GM12873 (cell line): ENCODE measurements around the gene STOM.

ENCODE experiments used
- TF ChIP-seq, protein P1 (sequence below): IDR thresholded peaks from 2 replicates; pipeline ENCODE4 v1.5.1; 2012; ENCODE audit warnings: low read depth, mild to moderate bottlenecking, moderate library complexity, low read length, control low read depth; ENCODE audit not compliant: insufficient read depth; ENCODE audit errors: missing control alignments

Gene STOM

DNA sequence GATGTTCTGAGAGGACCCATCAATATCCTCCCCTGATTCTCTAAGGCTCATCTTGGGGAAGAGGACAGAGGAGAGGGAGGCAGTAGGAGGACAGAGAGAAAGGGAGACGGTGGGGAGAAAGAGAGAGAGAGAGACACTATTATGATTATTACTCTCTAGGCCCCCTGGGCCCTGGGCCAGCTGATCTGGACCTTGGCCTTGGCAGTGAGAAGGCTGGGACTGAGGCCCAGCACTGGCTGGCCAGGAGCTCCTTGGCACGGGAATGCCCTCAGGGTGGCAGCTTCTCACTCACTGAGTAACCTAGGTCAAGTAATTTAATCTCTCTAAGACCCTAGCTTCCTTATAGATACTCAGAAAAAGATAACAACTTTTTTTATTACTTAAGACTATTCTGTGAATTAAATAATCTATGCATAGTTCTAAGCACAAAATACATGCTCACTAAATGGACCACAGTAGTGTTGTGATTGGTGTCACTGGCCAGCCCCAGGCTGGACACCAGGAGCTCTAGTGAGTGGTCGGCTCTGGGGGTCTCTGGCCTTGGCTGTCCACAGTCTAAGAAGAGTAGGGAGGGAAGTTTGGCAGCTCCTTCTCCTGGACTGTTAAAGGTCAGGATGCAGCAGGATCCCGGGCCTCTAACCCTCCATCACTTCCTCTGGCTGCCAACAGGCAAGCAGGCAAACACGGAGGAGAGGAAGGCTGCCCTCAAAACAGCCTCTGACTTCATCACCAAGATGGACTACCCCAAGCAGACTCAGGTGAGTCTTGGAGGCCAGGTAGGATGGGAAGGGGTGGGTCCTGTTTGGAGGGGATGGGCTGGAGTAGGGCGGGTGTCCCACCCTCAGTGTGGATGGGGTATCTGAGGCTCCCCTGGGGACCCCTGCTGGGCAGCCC lies 52.1 kb downstream of the STOM start:
- TF ChIP-seq, protein P1, sequence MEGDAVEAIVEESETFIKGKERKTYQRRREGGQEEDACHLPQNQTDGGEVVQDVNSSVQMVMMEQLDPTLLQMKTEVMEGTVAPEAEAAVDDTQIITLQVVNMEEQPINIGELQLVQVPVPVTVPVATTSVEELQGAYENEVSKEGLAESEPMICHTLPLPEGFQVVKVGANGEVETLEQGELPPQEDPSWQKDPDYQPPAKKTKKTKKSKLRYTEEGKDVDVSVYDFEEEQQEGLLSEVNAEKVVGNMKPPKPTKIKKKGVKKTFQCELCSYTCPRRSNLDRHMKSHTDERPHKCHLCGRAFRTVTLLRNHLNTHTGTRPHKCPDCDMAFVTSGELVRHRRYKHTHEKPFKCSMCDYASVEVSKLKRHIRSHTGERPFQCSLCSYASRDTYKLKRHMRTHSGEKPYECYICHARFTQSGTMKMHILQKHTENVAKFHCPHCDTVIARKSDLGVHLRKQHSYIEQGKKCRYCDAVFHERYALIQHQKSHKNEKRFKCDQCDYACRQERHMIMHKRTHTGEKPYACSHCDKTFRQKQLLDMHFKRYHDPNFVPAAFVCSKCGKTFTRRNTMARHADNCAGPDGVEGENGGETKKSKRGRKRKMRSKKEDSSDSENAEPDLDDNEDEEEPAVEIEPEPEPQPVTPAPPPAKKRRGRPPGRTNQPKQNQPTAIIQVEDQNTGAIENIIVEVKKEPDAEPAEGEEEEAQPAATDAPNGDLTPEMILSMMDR: no peak

DNA sequence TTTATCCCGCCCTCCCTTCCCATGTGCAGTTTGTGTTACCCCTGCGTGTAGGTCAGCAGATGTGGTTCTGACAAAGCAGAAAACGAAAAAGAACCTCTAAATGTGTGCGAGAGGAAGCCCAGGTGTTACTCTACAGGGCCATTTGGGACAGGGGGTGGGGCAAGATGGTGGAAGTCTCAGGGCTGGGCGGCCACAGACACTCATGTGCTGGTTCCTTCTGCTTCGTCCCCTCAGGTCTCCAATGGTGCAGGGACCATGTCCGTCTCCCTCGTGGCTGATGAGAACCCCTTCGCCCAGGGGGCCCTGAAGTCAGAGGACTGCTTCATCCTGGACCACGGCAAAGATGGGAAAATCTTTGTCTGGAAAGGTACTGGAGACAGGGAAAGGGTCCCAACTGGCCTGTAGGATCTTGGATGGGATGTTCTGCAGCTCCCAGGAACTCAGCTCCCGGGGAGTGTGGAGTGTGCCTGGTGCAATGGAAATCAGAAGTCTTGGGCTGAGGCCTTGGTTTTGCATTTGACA lies 53.1 kb downstream of the STOM start:
- TF ChIP-seq, protein P1: no peak

DNA sequence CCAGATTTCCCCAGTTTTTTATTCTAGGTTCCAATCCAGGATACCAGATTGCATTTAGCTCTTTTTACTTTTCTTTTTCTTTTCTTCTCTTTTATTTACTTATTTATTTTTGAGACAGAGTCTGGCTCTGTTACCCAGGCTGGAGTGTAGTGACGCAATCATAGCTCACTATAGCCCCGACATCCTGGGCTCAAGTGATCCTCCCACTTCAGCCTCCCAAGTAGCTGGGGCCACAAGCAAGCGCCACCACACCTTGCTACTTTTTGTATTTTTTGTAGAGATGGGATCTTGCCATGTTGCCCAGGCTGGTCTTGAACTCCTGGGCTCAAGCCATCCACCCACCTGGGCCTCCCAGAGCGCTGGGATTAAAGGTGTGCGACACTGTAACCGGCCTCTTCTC lies 53.7 kb downstream of the STOM start:
- TF ChIP-seq, protein P1: no peak

DNA sequence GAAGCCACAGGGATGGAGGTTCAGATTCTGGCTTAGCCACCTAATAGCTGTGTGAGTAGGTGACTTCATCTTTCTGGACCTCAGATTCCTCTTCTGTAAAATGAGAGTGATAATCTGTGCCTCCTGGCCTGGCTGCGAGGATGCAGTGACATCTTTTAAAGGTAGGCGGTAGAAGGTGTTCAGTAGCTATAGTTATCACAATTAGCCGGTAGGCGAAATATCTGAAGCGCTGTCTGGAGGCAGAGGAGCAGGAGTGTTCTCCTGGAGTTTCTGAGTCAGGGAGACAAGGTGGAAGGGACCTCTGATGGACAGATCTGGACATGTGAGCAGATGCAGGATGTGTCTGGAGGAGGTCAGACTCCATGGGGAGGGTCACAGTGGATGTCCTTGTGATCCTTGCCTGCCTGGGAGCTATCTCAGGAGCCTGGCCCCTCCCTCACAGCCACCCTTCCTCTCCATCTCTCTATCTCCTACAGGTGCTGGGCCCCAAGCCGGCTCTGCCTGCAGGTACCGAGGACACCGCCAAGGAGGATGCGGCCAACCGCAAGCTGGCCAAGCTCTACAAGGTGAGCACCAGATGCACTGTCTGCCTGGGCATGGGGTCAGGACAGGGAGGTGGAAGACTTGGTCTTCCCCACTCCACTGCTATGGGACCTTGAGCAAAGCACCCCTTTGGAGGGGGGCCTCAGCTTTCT lies 56.4 kb downstream of the STOM start:
- TF ChIP-seq, protein P1: no peak

DNA sequence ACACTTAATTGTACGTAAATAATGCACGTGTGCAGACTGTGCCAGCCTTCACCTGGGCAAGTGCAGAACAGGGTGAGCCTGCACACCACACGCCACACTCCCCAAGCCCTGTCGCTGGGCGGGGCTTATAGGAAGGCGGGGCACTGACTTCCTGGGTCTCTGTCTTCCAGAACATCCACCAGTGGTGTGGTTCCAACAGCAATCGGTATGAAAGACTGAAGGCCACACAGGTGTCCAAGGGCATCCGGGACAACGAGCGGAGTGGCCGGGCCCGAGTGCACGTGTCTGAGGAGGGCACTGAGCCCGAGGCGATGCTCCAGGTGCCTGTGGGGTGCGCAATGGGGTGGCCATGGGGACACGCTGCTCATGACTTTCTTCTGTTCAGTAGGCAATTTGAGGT lies 57.9 kb downstream of the STOM start:
- TF ChIP-seq, protein P1: no peak

DNA sequence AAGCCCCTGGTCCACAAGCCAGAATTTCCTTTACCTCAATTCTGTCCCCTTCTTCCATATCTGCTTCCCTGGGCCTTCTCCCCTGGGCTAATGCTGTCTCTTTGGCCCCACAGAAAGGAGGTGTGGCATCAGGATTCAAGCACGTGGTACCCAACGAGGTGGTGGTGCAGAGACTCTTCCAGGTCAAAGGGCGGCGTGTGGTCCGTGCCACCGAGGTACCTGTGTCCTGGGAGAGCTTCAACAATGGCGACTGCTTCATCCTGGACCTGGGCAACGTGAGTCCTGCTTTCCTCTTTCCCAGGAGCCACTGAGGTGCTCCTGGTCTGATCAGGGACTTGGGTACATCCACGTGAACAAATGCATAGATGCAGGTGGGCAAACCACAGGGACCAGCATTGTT lies 59.5 kb downstream of the STOM start:
- TF ChIP-seq, protein P1: no peak

DNA sequence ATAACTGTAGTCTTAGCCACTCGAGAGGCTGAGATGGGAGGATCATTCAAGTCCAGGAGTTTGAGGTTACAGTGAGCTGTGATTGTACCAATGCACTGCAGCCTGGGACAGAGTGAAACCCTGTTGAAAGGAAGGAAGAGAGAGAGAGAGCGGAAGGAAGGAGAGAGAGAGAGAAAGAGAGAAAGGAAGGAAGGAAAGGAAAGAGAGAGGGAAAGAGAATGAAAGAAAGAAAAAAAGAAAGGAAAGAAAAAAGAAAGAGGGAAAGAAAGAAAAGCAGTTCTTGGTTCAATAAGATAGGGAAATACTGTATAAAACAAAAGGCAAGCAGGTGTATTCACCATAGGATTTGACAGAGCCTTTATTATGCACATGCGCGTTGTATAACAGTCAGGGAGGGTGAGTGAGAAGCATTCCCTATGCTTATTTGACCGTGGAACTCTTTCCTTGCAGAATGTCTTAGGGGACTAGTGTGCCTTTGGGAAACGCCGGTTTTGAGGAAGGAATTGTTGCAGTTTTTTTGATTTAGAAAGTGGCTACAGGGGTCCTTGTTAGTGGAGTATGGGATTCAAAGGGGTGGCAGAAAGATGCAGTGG lies 60.1 kb downstream of the STOM start:
- TF ChIP-seq, protein P1: no peak
